ENCODE data around the gene ACSM3. TPM values are rescaled to one million over a fixed set of nuclear protein-coding genes. Genes with fewer than 3 reads are reported as not detected.

Gene ACSM3
- total and polyA plus RNA-seq, 2 experiments from 2014 or later = 5.7 to 8.7 TPM

DNA sequence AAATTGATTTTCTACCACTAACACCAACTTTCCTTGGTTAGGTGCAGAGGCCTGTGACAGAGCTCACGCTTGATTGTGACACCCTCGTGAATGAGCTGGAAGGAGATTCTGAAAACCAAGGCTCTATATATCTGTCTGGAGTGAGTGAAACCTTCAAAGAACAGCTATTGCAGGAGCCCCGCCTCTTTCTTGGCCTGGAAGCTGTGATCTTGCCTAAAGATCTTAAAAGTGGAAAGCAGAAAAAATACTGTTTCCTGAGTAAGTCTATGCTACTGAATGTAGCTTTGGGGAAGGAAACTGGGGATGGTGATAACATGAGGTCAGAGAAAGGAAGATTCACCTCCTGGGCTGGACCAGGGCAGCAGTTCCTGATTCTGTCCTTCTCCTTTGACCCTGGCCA is 80.8 kb downstream of the ACSM3 start:
- no peak overlapping the region for H3K4me3 Mint-ChIP-seq
- no peak for ATAC-seq
- no peak overlapping the region for H3K27ac Mint-ChIP-seq

More for the DNA sequence above, 80.8 kb downstream of the ACSM3 start:
- H3K27me3 Mint-ChIP-seq (ENCODE audit: insufficient read depth, low read depth, poor library complexity) = no peaks in the 10 kb centered on the region
- no peak for DNase-seq (ENCODE audit: low spot score)
- no peaks in the 10 kb centered on the region for H3K9me2 ChIP-seq (ENCODE audit: insufficient read depth)
- no peaks in the 10 kb centered on the region for H3K4me1 ChIP-seq (ENCODE audit: insufficient read depth)
- TF ChIP-seq, protein P1, sequence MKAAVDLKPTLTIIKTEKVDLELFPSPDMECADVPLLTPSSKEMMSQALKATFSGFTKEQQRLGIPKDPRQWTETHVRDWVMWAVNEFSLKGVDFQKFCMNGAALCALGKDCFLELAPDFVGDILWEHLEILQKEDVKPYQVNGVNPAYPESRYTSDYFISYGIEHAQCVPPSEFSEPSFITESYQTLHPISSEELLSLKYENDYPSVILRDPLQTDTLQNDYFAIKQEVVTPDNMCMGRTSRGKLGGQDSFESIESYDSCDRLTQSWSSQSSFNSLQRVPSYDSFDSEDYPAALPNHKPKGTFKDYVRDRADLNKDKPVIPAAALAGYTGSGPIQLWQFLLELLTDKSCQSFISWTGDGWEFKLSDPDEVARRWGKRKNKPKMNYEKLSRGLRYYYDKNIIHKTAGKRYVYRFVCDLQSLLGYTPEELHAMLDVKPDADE (IDR thresholded peaks at IDR 0.05) = no peak
- TF ChIP-seq CREB1 (CRISPR knock-in tag; IDR thresholded peaks at IDR 0.05; ENCODE audit: low read depth) = no peak
- TF ChIP-seq, protein P2, sequence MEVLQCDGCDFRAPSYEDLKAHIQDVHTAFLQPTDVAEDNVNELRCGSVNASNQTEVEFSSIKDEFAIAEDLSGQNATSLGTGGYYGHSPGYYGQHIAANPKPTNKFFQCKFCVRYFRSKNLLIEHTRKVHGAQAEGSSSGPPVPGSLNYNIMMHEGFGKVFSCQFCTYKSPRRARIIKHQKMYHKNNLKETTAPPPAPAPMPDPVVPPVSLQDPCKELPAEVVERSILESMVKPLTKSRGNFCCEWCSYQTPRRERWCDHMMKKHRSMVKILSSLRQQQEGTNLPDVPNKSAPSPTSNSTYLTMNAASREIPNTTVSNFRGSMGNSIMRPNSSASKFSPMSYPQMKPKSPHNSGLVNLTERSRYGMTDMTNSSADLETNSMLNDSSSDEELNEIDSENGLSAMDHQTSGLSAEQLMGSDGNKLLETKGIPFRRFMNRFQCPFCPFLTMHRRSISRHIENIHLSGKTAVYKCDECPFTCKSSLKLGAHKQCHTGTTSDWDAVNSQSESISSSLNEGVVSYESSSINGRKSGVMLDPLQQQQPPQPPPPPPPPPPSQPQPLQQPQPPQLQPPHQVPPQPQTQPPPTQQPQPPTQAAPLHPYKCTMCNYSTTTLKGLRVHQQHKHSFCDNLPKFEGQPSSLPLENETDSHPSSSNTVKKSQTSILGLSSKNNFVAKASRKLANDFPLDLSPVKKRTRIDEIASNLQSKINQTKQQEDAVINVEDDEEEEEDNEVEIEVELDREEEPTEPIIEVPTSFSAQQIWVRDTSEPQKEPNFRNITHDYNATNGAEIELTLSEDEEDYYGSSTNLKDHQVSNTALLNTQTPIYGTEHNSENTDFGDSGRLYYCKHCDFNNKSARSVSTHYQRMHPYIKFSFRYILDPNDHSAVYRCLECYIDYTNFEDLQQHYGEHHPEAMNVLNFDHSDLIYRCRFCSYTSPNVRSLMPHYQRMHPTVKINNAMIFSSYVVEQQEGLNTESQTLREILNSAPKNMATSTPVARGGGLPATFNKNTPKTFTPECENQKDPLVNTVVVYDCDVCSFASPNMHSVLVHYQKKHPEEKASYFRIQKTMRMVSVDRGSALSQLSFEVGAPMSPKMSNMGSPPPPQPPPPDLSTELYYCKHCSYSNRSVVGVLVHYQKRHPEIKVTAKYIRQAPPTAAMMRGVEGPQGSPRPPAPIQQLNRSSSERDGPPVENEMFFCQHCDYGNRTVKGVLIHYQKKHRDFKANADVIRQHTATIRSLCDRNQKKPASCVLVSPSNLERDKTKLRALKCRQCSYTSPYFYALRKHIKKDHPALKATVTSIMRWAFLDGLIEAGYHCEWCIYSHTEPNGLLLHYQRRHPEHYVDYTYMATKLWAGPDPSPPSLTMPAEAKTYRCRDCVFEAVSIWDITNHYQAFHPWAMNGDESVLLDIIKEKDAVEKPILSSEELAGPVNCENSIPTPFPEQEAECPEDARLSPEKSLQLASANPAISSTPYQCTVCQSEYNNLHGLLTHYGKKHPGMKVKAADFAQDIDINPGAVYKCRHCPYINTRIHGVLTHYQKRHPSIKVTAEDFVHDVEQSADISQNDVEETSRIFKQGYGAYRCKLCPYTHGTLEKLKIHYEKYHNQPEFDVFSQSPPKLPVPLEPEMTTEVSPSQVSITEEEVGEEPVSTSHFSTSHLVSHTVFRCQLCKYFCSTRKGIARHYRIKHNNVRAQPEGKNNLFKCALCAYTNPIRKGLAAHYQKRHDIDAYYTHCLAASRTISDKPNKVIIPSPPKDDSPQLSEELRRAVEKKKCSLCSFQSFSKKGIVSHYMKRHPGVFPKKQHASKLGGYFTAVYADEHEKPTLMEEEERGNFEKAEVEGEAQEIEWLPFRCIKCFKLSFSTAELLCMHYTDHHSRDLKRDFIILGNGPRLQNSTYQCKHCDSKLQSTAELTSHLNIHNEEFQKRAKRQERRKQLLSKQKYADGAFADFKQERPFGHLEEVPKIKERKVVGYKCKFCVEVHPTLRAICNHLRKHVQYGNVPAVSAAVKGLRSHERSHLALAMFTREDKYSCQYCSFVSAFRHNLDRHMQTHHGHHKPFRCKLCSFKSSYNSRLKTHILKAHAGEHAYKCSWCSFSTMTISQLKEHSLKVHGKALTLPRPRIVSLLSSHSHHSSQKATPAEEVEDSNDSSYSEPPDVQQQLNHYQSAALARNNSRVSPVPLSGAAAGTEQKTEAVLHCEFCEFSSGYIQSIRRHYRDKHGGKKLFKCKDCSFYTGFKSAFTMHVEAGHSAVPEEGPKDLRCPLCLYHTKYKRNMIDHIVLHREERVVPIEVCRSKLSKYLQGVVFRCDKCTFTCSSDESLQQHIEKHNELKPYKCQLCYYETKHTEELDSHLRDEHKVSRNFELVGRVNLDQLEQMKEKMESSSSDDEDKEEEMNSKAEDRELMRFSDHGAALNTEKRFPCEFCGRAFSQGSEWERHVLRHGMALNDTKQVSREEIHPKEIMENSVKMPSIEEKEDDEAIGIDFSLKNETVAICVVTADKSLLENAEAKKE (CRISPR knock-in tag; IDR thresholded peaks at IDR 0.05) = no peak
- TF ChIP-seq ZNF114 (CRISPR knock-in tag; IDR thresholded peaks at IDR 0.05) = no peak
- no peak for TF ChIP-seq STAT1 (IDR thresholded peaks at IDR 0.05; ENCODE audit: unreplicated experiment)
- TF ChIP-seq POLR2AphosphoS5 (IDR thresholded peaks at IDR 0.05; ENCODE audit: low read depth) = no peak
- no peak for TF ChIP-seq JUNB (IDR thresholded peaks at IDR 0.05; ENCODE audit: unreplicated experiment)
- no peak for TF ChIP-seq NANOG (IDR thresholded peaks at IDR 0.05; ENCODE audit: borderline replicate concordance)
- TF ChIP-seq, protein P3, sequence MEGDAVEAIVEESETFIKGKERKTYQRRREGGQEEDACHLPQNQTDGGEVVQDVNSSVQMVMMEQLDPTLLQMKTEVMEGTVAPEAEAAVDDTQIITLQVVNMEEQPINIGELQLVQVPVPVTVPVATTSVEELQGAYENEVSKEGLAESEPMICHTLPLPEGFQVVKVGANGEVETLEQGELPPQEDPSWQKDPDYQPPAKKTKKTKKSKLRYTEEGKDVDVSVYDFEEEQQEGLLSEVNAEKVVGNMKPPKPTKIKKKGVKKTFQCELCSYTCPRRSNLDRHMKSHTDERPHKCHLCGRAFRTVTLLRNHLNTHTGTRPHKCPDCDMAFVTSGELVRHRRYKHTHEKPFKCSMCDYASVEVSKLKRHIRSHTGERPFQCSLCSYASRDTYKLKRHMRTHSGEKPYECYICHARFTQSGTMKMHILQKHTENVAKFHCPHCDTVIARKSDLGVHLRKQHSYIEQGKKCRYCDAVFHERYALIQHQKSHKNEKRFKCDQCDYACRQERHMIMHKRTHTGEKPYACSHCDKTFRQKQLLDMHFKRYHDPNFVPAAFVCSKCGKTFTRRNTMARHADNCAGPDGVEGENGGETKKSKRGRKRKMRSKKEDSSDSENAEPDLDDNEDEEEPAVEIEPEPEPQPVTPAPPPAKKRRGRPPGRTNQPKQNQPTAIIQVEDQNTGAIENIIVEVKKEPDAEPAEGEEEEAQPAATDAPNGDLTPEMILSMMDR (conservative IDR thresholded peaks at IDR 0.05; ENCODE audit: low read depth in 2 of 2) = no peak
- no peak for TF ChIP-seq EZH2 (IDR thresholded peaks at IDR 0.05; ENCODE audit: low read depth, unreplicated experiment)
- no peak for TF ChIP-seq ZNF331 (CRISPR knock-in tag; IDR thresholded peaks at IDR 0.05; ENCODE audit: low read depth)
- TF ChIP-seq, protein P4, sequence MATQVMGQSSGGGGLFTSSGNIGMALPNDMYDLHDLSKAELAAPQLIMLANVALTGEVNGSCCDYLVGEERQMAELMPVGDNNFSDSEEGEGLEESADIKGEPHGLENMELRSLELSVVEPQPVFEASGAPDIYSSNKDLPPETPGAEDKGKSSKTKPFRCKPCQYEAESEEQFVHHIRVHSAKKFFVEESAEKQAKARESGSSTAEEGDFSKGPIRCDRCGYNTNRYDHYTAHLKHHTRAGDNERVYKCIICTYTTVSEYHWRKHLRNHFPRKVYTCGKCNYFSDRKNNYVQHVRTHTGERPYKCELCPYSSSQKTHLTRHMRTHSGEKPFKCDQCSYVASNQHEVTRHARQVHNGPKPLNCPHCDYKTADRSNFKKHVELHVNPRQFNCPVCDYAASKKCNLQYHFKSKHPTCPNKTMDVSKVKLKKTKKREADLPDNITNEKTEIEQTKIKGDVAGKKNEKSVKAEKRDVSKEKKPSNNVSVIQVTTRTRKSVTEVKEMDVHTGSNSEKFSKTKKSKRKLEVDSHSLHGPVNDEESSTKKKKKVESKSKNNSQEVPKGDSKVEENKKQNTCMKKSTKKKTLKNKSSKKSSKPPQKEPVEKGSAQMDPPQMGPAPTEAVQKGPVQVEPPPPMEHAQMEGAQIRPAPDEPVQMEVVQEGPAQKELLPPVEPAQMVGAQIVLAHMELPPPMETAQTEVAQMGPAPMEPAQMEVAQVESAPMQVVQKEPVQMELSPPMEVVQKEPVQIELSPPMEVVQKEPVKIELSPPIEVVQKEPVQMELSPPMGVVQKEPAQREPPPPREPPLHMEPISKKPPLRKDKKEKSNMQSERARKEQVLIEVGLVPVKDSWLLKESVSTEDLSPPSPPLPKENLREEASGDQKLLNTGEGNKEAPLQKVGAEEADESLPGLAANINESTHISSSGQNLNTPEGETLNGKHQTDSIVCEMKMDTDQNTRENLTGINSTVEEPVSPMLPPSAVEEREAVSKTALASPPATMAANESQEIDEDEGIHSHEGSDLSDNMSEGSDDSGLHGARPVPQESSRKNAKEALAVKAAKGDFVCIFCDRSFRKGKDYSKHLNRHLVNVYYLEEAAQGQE (IDR thresholded peaks at IDR 0.05; ENCODE audit: unreplicated experiment) = no peak
- no peak for TF ChIP-seq EZH2phosphoT487 (IDR thresholded peaks at IDR 0.05; ENCODE audit: unreplicated experiment)
- H3K79me2 ChIP-seq (replicated peaks; ENCODE audit: insufficient read depth) = no peaks in the 10 kb centered on the region
- H3K36me3 ChIP-seq (ENCODE audit: insufficient read depth) = 0 out of 2 replicates have a peak, but pooled peaks cover 5% of the 10 kb centered on the region
- H3K27ac ChIP-seq (ENCODE audit: low read depth) = no peak overlapping the region
- H4K20me1 ChIP-seq (replicated peaks; ENCODE audit: insufficient read depth) = no peaks in the 10 kb centered on the region
- H2AFZ ChIP-seq = no peak overlapping the region
- peaks cover 22% of the 10 kb centered on the region for H3K36me3 Mint-ChIP-seq (ENCODE audit: low read depth)
- H3K9me3 Mint-ChIP-seq = no peaks in the 10 kb centered on the region
- H3K4me2 ChIP-seq = no peak overlapping the region
- H3K4me3 ChIP-seq = no peak overlapping the region
- no peaks in the 10 kb centered on the region; the same call in 1 of the 3 replicates for H3K4me1 Mint-ChIP-seq
- no peaks in the 10 kb centered on the region for H3F3A ChIP-seq (replicated peaks; ENCODE audit: low read depth)
- no peaks in the 10 kb centered on the region for H3K27me3 ChIP-seq (ENCODE audit: insufficient read depth)
